GM12874 (cell line): Measurements from ENCODE around the gene CUZD1.

Source experiments
- CTCF ChIP-seq: IDR thresholded peaks from 2 replicates; pipeline ENCODE4 v1.5.1; 2011; ENCODE audit warnings: low read depth, mild to moderate bottlenecking, control low read depth, low read length, moderate library complexity; ENCODE audit not compliant: insufficient read depth

CUZD1 gene

DNA sequence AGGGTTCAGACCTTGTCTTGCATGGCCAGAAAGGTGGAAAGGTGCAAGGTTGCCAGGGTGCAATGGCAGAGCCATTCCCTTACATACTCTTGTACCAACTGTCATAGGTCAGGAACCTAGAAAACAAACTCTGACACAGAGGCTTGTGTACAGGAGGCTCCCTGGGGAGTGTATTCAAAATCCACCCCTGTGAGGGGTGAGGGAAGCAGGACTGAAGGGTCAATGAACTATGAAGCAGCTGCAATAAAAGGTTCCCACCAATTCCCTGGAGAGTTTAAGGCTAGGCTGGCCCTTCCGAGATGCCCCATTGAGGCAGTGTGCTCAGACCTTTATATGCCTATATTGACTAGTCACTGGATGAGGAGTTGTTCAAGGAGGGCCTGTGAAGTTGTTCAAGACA lies 13.9 kb upstream of the CUZD1 start:
- no peak for TF ChIP-seq CTCF

DNA sequence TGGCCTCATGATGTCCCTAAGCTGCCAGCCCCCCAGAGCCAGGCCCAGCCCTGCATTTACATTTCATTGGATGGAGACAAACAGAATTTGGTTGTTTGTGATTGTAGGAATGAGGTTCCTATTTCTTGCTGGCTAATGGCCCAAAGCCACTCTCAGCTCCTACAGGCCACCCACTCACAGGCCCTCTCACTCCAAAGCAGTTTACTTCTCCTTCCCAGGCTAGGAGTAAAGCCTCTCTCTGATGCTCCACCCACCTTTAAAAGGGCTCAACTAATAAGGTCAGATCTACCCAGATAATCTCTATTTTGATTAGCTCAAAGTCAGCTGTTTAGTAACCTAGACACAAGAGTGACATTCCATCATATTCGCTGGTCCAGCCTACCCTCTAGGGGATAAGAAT lies 11.2 kb upstream of the CUZD1 start:
- no peak for TF ChIP-seq CTCF

GRCh38 chr10:122855745-122856144 lies 10.1 kb upstream of the CUZD1 start:
- TF ChIP-seq CTCF: no peak

DNA sequence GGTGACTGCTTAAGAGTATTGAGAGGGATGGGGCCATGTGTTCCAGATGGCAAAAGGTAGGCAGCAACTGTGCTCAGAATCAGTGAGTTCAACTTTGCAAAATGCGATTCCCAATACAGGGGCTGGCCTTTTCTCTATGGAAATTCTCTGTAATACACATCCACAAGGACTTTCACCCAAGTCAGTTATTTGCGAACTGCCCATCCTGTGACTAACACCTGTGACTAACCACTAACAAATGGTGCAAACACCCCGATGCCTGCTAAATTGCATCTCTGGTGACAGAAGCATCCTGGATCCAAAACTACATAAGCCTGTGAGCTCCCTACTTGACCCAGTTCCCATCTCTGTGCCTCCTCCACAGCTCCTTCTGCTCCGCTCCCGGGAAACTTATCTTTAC lies 9.0 kb upstream of the CUZD1 start:
- TF ChIP-seq CTCF: no peak

GRCh38 chr10:122853665-122854313 lies 8.1 kb upstream of the CUZD1 start:
- no peak for TF ChIP-seq CTCF

DNA sequence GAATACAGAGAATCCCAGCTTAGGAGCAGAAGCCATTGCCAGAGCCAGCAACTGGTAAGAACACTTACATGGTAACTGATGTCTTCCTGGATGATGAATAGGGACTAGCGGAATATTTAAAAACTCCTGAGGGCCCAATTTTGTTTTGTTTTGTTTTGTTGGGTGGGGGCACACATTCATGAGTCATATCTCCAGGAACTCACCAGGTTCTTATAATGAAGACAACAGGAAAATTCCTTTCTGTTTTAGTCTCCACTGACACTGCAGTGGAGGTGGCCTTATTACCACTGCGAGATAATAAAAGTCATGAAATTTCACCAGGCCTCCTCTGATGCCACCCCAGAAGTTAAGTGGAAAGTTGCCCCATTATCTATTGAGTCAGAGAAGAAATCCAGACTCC lies 6.6 kb upstream of the CUZD1 start:
- TF ChIP-seq CTCF: no peak

- TF ChIP-seq CTCF: no peak
Measured at GRCh38 chr10:122850705-122851640, 5.3 kb upstream of the CUZD1 start.
